WTC11 (cell line): ENCODE results near the gene GTF3C1. TPM values are rescaled to one million over a fixed set of nuclear protein-coding genes. Genes with fewer than 3 reads are reported as not detected.

Source experiments
- ATAC-seq: fragments of 200-7000 bp; cut with Tn5 transposase; 2 replicates; pipeline ENCODE4 v1.10.0; 2021; ENCODE audit warnings: mild to moderate bottlenecking, moderate library complexity
- CTCF ChIA-PET: fragments of 300-600 bp; sonication (Branson Sonifier 250); formaldehyde crosslinking; loops from one replicate; lab custom pipeline; 2021; ENCODE audit warnings: antibody characterized with exemption; lab: Charles Lee
- POLR2A ChIA-PET: fragments of 350-600 bp; sonication (Branson Sonifier 250); formaldehyde crosslinking; loops from one replicate; lab custom pipeline; 2021; ENCODE audit warnings: antibody characterized with exemption; lab: Charles Lee
- DNase-seq: peaks from one replicate; pipeline ENCODE4 v3.0.0; 2021; ENCODE audit warnings: low spot score
- H3K27ac Mint-ChIP-seq: 2 replicates; pipeline ENCODE4 v1.8.0; 2021; ENCODE audit warnings: mixed read lengths
- H3K27me3 Mint-ChIP-seq: 2 replicates; pipeline ENCODE4 v1.8.0; 2021; ENCODE audit warnings: low read depth, mild to moderate bottlenecking, moderate library complexity, mixed read lengths
- H3K36me3 Mint-ChIP-seq: 2 replicates; pipeline ENCODE4 v1.8.0; 2021; ENCODE audit warnings: mixed read lengths
- H3K4me1 Mint-ChIP-seq: 2 replicates; pipeline ENCODE4 v1.8.0; 2022; ENCODE audit warnings: mixed read lengths
- H3K4me3 Mint-ChIP-seq: 2 replicates; pipeline ENCODE4 v1.8.0; 2021; ENCODE audit warnings: mild to moderate bottlenecking, moderate library complexity, mixed read lengths
- H3K9me3 Mint-ChIP-seq: 2 replicates; pipeline ENCODE4 v1.8.0; 2021; ENCODE audit warnings: mixed read lengths
- AR ChIP-seq: fragments of 250-450 bp; sonication (Bioruptor Pico); IDR thresholded peaks from 2 replicates; pipeline ENCODE4 v1.9.0; 2021; ENCODE audit warnings: mild to moderate bottlenecking
- GABPB1 ChIP-seq: sonication (generic); formaldehyde crosslinking; IDR thresholded peaks from 2 replicates; pipeline ENCODE4 v1.8.1; 2023; ENCODE audit warnings: mild to moderate bottlenecking, missing genetic modification reagents
- HMGA2 ChIP-seq: fragments of 250-450 bp; sonication (Bioruptor Pico); IDR thresholded peaks from 2 replicates; pipeline ENCODE4 v1.4.0; 2021; ENCODE audit warnings: mild to moderate bottlenecking, moderate library complexity
- IRF2 ChIP-seq: sonication (generic); formaldehyde crosslinking; IDR thresholded peaks from 2 replicates; pipeline ENCODE4 v1.8.0; 2022; ENCODE audit warnings: low read depth, missing genetic modification reagents, borderline replicate concordance
- MLX ChIP-seq: sonication (generic); formaldehyde crosslinking; IDR thresholded peaks from 2 replicates; pipeline ENCODE4 v1.8.1; 2023; ENCODE audit warnings: mild to moderate bottlenecking, missing genetic modification reagents, moderate library complexity
- NFE2L1 ChIP-seq: sonication (generic); formaldehyde crosslinking; IDR thresholded peaks from 2 replicates; pipeline ENCODE4 v1.8.1; 2023; ENCODE audit warnings: missing genetic modification reagents
- PREB ChIP-seq: sonication (generic); formaldehyde crosslinking; IDR thresholded peaks from 2 replicates; pipeline ENCODE4 v1.8.1; 2022; ENCODE audit warnings: mild to moderate bottlenecking, missing genetic modification reagents, moderate library complexity, borderline replicate concordance
- PRRX2 ChIP-seq: fragments of 250-450 bp; sonication (Bioruptor Pico); IDR thresholded peaks from 2 replicates; pipeline ENCODE4 v1.8.0; 2021; ENCODE audit warnings: mild to moderate bottlenecking
- RORB ChIP-seq: fragments of 250-450 bp; sonication (Bioruptor Pico); IDR thresholded peaks from 2 replicates; pipeline ENCODE4 v1.9.0; 2021; ENCODE audit warnings: mild to moderate bottlenecking
- SMAD3 ChIP-seq: sonication (generic); formaldehyde crosslinking; IDR thresholded peaks from 2 replicates; pipeline ENCODE4 v1.8.0; 2022; ENCODE audit warnings: missing genetic modification reagents, mild to moderate bottlenecking, borderline replicate concordance
- SMAD4 ChIP-seq: sonication (generic); formaldehyde crosslinking; IDR thresholded peaks from 2 replicates; pipeline ENCODE4 v1.8.0; 2022; ENCODE audit warnings: mild to moderate bottlenecking, missing genetic modification reagents
- TCF7 ChIP-seq: sonication (generic); formaldehyde crosslinking; IDR thresholded peaks from 2 replicates; pipeline ENCODE4 v1.8.0; 2022; ENCODE audit warnings: mild to moderate bottlenecking, low read depth, missing genetic modification reagents, moderate library complexity
- TEAD4 ChIP-seq: sonication (generic); formaldehyde crosslinking; IDR thresholded peaks from 2 replicates; pipeline ENCODE4 v1.8.0; 2022; ENCODE audit warnings: mild to moderate bottlenecking, missing genetic modification reagents
- USF2 ChIP-seq: sonication (generic); formaldehyde crosslinking; IDR thresholded peaks from 2 replicates; pipeline ENCODE4 v1.8.1; 2023; ENCODE audit warnings: mild to moderate bottlenecking, missing genetic modification reagents, moderate library complexity
- ZNF232 ChIP-seq: sonication (generic); formaldehyde crosslinking; IDR thresholded peaks from 2 replicates; pipeline ENCODE4 v1.8.0; 2022; ENCODE audit warnings: mild to moderate bottlenecking, missing genetic modification reagents
- ZNF281 ChIP-seq: sonication (generic); formaldehyde crosslinking; IDR thresholded peaks from 2 replicates; pipeline ENCODE4 v1.8.0; 2023; ENCODE audit warnings: mild to moderate bottlenecking, missing genetic modification reagents
- ZNF317 ChIP-seq: sonication (generic); formaldehyde crosslinking; IDR thresholded peaks from 2 replicates; pipeline ENCODE4 v1.8.1; 2023; ENCODE audit warnings: low read depth, mild to moderate bottlenecking, moderate library complexity, missing genetic modification reagents, borderline replicate concordance
- total RNA-seq: library from RNA; stranded (reverse); gene quantifications from 3 replicates; pipeline ENCODE4 v1.2.3, GENCODE V29; 2021
- TF ChIP-seq, protein P1 (sequence below): sonication (generic); formaldehyde crosslinking; IDR thresholded peaks from 2 replicates; pipeline ENCODE4 v1.8.1; 2022; ENCODE audit warnings: mild to moderate bottlenecking, moderate library complexity, missing genetic modification reagents

GTF3C1 gene
- total RNA-seq, 1 experiment from 2014 or later = 146 TPM

- TF ChIP-seq ZNF281 (CRISPR knock-in tag) (no peak), USF2 (CRISPR knock-in tag) (no peak), HMGA2 (CRISPR knock-in tag) (no peak), PREB (CRISPR knock-in tag) (no peak), MLX (no peak), SMAD4 (CRISPR knock-in tag) (no peak)
- TF ChIP-seq, protein P1, sequence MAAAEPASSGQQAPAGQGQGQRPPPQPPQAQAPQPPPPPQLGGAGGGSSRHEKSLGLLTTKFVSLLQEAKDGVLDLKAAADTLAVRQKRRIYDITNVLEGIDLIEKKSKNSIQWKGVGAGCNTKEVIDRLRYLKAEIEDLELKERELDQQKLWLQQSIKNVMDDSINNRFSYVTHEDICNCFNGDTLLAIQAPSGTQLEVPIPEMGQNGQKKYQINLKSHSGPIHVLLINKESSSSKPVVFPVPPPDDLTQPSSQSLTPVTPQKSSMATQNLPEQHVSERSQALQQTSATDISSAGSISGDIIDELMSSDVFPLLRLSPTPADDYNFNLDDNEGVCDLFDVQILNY (CRISPR knock-in tag) = no peak
Measured at GRCh38 chr16:27450196-27450549, 99.5 kb downstream of the GTF3C1 start (continued).

- DNase-seq = no peak
- no peak overlapping the region for H3K4me3 Mint-ChIP-seq
- no peaks in the 10 kb centered on the region for H3K4me1 Mint-ChIP-seq
- ChIA-PET POLR2A (no interaction called here), CTCF (interaction anchor here (0.6 to 1.5 kb wide), 5 partner anchors 44 to 270 kb away, joined by 3 to 5 read pairs (median 3); no protein-coding TSS in a partner anchor)
- TF ChIP-seq IRF2 = no peak
- no peak for TF ChIP-seq RORB (CRISPR knock-in tag)
- TF ChIP-seq SMAD3 (CRISPR knock-in tag) = no peak
- TF ChIP-seq TCF7 (CRISPR knock-in tag) = no peak
- TF ChIP-seq TEAD4 (CRISPR knock-in tag) = no peak
- no peak for TF ChIP-seq GABPB1 (CRISPR knock-in tag)
- TF ChIP-seq ZNF232 (CRISPR knock-in tag) = no peak
- TF ChIP-seq, protein P1 (CRISPR knock-in tag) = no peak
- no peak for TF ChIP-seq NFE2L1 (CRISPR knock-in tag)
- no peak for TF ChIP-seq AR
- TF ChIP-seq ZNF317 (CRISPR knock-in tag) = no peak
- TF ChIP-seq PRRX2 = no peak
- H3K27ac Mint-ChIP-seq = no peak overlapping the region
- no peaks in the 10 kb centered on the region; the same call in 1 of the 2 replicates for H3K27me3 Mint-ChIP-seq
- ATAC-seq = no peak
- peaks cover 14% of the 10 kb centered on the region for H3K9me3 Mint-ChIP-seq
- peaks cover 6% of the 10 kb centered on the region; the same call in 1 of the 2 replicates for H3K36me3 Mint-ChIP-seq
Measured at GRCh38 chr16:27449434-27450195, 100.1 kb downstream of the GTF3C1 start.
